CD4-positive, alpha-beta T cell treated with Interleukin-4 for 1 hour (primary cell): ENCODE data around the gene SCNN1B.
"Not testable (repeated sequence)": the region's sequence is repeated elsewhere in the genome, so short reads cannot be mapped to it uniquely, and the experiment has no call there.

Experiments
- DNase-seq, 2 donors: peaks; one replicate each; pipeline ENCODE4 v3.0.0-alpha.2; 2020 to 2022

The SCNN1B gene

DNA sequence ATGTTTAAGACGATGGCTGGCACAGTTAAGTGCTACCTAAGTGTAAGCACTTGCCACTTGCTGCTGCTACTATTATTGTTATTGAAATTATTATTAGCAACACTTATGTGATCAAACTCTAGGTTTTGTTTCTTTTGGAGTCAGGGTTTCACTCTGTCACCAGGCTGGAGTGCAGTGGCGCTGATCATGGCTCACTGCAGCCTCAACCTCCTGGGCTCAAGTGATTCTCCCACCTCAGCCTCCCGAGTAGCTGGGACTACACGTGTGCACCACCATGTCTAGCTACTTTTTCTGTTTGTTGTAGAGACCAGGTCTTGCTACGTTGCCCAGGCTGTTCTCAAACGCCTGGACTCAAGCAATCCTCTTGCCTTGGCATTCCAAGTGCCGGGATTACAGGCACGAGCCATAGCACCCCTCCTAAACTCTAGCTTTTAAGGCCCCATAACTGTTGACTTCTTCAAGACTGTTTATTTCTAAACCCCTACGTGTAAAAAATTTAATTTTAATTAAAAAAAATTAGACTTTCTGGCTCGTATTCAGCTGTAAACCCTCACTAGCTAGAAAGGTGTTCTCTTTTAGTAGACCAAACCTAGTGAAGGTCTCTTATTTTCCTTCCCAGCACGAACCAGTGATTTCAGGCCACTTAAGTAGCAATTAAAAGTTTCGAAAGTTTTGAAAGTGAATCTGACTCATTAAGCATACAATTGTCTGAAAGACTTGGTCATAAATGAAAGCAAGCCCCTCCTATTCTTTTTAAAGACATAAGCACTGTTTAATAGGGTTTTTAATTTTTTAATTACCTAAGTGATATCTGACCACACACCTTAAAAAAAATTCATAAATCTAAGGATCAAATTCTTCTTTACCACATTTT, 11.7 kb upstream of the SCNN1B start:
- DNase-seq, result no peak

DNA sequence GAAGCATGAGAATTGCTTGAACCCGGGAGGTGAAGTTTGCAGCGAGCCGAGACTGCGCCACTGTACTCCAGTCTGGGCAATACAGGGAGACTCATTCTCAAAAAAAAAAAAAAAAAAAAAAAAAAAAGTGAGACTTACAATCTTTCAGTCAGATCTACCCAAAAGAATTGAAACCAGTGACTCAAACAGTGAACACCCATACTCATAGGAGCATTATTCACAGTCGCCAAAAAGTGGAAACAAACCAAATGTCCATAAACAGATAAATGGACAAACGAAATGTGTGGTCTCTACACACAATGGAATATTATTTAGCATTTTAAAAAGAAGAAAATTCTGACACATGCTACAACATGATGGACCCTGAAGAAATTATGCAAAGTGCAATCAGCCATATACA, 9.1 kb upstream of the SCNN1B start:
- DNase-seq, result no peak

GRCh38 chr16:23294260-23294659, 7.8 kb upstream of the SCNN1B start:
- DNase-seq, result no peak

DNA sequence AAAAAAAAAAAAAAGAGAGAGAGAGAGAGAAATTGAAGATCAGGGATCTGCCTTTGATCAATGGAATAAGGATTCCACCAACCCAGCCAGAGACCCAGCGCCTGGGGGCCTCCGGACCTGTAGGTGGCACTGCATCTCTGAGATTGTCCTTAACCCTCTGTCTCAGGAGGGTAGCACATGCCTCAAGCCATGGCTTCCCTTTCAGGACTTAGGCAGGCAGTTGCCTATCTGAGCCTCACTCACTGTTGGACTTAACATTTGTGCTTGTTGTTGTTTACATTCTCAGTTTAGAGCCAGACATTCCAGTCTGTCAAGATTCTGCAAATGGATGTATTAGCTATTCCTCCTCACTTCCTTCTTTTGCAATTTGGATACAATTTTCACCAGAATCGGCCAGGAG, 5.1 kb upstream of the SCNN1B start:
- no peak for DNase-seq

DNA sequence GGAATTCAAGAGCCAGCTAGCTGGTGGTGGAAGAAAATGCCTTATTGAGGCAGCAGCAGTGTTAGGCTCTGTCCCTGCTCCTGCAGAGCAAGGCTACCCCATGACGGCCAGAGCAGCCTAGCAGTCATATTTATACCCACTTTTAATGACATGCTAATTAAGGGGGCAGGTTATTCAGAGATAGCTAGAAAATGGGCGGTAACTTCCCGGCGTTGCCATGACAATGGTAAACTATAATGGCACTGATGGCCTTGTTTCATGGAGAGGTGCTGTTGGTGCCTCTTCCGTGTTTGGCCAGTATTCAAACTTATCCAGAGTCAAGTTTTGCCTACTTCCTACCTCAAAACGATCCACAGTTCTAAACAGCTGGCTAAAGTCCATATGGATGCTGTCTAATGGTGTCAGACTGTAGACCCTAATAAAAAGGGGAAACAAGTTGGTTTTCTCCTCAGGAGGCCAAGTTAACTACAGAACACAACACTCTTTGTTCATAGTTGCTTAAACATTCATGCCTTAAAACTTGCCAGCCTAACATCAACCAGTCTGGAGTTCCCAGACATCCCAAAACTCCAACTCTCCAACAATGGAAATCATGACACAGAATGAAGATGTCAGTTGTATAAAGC, 3.7 kb upstream of the SCNN1B start:
- DNase-seq, result no peak

DNA sequence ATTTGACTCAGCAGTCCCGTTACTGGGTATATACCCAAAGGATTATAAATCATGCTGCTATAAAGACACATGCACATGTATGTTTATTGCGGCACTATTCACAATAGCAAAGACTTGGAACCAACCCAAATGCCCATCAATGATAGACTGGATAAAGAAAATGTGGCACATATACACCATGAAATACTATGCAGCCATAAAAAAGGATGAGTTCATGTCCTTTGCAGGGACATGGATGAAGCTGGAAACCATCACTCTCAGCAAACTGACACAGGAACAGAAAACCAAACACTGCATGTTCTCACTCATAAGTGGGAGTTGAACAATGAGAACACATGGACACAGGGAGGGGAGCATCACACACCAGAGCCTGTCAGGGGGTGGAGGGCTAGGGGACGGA, 2.3 kb upstream of the SCNN1B start:
- not testable (repeated sequence) for DNase-seq

- DNase-seq, result no peak
These were observed 654 bp upstream of the SCNN1B start for GRCh38 chr16:23301251-23302044.

- DNase-seq, result no peak
These were observed 1.6 kb downstream of the SCNN1B start for GRCh38 chr16:23303685-23304084.

DNA sequence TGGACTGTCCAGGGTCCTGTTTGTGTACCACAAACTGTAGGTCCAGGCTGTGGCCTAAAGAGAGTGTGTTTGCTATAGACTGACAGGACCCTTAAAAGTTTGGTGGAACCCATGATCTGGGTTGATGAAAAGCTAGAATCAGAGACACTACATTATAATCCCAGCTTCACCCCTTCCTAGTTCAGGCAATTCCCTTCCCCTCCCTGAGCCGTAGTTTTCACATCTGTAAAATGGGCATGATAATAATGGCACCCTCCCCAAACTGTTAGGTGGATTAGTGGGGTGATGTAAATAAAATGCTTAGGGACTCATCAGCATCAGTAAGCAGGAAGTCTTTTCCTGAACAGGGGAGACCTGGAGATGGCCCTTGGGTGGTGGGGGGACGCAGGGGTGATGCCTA, 2.5 kb downstream of the SCNN1B start:
- DNase-seq, result no peak

- DNase-seq, result no peak
These were observed 4.3 kb downstream of the SCNN1B start for GRCh38 chr16:23306199-23307100.

DNA sequence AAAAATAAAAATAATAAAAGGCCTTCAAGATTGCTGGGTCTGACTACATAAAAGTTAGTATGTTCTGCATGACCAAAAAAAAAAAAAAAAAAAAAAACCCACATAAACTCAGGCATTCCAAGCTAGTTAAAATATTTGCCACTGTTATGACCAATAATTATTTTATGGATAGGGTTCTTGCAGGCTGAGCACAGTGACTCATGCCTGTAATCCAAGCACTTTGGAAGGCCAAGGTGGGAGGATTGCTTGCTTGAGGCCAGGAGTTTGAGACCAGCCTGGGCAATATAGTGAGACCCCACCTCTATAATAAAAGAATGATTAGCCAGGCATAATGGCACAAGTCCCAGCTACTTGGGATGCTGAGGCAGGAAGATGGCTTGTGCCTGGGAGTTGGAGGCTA, 8.1 kb downstream of the SCNN1B start:
- DNase-seq, result no peak

- DNase-seq, result no peak
These were observed 8.6 kb downstream of the SCNN1B start for GRCh38 chr16:23310744-23311143.

DNA sequence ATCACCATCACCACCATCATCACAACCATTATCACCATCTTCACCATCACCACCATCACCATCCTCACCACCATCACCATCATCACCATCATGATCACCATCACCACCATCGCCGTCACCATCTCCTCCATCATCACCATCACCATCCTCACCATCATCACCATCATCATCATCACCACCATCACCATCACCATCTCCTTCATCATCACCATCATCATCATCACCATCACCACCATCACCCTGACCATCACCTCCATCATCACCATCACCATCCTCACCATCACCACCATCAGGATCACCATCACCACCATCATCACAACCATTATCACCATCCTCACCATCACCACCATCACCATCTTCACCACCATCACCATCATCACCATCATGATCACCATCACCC, 14.1 kb downstream of the SCNN1B start:
- no peak for DNase-seq

DNA sequence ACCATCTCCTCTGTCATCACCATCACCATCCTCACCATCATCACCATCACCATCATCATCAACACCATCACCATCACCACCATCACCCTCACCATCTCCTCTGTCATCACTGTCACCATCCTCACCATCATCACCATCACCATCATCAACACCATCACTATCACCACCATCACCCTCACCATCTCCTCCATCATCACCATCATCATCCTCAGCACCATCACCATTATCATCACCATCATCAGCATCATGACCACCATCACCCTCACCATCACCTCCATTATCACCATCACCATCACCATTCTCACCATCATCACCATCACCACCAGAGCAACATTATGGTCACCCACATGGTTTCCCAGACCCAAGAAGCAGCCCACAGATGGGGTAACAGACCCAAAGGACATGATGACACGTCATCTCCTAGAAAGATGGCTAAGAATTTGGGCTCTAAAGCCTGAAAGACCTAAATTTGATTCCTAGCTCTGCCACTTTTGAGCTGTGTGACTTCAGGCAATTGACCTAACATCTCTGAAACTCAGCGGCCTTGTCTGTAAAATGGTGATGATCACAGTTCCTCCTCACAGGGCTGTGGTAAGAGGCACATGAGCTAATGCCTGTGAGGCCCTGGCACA, 14.6 kb downstream of the SCNN1B start:
- DNase-seq, result no peak

DNA sequence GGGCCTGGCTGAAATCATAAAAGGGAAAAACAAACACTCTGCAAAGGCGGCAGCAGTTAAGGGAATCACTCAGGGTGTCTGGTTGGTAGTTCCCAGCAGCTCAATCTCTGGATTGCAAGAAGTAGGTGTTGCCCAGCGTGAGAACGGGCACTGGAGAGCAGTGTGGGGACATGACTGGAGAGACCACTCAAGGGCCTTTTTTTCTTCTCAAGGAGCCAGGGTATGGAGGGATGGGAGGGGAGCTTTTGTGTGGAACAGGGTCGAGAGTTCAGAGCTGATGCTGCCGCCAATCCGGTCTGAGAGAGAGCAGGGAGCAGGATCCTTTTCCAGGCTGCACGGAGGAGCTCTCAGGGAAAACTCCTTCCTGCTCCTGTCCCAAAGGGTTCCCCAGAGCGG, 15.2 kb downstream of the SCNN1B start:
- DNase-seq, result no peak

DNA sequence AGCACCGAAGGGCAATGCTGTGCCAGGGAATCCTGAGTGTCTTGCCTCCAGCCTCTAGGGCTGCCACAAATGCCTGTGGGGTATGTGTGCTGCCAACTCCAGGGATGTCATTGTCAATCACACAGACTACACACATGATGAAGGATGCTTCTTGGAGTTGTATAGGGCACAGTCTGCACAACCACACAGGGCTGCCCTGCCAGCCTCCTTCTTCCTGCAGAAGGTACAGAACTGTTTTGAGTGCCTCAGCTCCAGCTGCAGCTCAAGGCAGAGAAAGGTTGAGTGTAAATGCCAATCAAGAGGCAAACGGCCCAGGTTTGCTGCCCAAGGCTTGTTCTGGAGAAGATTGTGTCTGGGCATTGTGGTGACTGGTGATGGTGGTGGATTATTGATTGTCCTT, 15.6 kb downstream of the SCNN1B start:
- DNase-seq, result no peak

DNA sequence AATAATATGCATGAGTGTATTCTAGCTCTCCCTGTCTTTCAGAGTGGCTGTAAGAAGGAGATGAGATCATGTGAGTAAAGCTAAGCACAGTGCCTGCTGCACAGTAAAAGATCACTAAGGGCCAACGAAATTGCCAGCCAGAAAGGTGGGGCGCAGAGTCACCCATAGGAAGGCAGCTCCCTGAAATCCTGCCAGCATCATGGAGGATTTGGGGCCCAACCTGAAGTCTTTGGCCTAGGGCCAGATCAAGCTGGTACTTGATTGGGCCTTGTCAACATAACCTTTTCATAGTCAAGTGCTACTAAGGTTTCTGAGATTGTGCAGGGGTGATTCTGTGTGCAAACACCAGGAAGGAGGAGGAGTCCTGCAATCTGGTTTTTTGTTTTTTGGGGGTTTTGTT, 16.5 kb downstream of the SCNN1B start:
- DNase-seq, result no peak

DNA sequence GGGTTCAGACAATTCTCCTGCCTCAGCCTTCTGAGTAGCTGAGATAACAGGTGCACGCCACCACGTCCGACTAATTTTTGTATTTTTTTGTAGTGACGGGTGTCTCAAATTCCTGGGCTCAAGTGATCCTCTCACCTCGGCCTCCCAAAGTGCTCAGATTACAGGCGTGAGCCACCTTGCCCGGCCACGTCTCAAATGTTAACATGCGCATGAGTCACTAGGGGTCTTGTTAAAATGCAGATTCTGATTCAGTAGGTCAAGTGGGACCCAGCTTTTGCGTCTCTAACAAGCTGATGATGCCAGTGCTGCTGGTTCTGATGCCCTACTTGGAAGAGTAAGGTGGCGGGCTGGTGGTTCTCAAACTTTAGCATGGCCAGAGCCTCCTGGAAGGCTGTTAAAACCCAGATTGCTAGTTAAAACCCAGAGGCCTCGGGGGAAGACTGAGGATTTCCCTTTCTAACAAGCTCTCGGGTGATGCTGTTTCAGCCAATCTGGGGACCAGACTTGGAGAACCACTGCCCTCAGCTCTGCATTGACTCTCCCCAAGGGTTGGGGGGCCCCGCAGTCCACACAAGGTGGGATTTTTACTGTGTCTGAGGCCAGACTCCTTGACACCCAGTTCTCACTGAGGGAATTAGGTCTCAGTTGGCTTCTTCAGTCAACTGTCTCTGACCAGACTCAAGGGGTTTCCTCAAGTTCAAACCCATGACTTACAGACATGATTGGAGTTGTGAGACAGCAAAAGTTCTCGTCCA, 17.9 kb downstream of the SCNN1B start:
- DNase-seq, result no peak

GRCh38 chr16:23320693-23321092, 18.6 kb downstream of the SCNN1B start:
- DNase-seq, result no peak

GRCh38 chr16:23321206-23321875, 19.2 kb downstream of the SCNN1B start:
- DNase-seq, result no peak
